ENCODE results near the gene ZSCAN1. TPM values are rescaled to one million over a fixed set of nuclear protein-coding genes. Genes with fewer than 3 reads are reported as not detected.

The ZSCAN1 gene
- total RNA-seq, 2 experiments from 2014 or later: not detected

DNA sequence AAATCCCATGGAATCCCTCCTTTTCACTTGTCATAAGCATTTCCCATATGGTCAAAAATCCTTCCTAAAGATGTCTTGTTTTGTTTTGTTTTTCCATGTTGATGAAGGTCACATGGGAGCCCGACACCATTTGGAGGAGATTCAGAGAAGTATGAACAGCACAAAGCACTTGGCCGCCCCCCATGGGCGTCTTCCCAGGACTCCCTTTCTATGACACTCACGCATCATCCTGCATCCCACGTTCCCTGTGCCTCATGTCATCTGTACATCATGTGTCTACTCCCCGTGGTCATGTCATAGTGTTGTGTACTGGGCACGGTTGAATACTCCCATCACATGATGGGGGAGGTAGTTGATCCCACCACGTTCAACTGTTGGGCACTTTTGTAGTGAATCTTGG, 2.0 kb downstream of the ZSCAN1 start:
- Histone ChIP-seq H3K9me2 (ENCODE audit: insufficient read depth, low read length) (no peaks in the 10 kb centered on the region), H3K79me2 (ENCODE audit: insufficient read depth, low read depth, low read length) (no peaks in the 10 kb centered on the region), H3K27ac (ENCODE audit: low read depth, low read length, poor library complexity, severe bottlenecking) (no peak overlapping the region), H3K4me3 (ENCODE audit: low read depth, low read length, poor library complexity, severe bottlenecking) (no peak overlapping the region), H3K36me3 (ENCODE audit: insufficient read depth, low read length) (no peaks in the 10 kb centered on the region), H2AFZ (ENCODE audit: low read length) (no peak overlapping the region), H3K9me3 (ENCODE audit: low read length) (no peaks in the 10 kb centered on the region), H4K20me1 (ENCODE audit: insufficient read depth, low read length) (no peaks in the 10 kb centered on the region), H3K4me2 (ENCODE audit: low read length) (no peak overlapping the region), H3K4me1 (ENCODE audit: insufficient read depth, low read length, poor library complexity, severe bottlenecking) (no peaks in the 10 kb centered on the region)
- TF ChIP-seq, protein P1, sequence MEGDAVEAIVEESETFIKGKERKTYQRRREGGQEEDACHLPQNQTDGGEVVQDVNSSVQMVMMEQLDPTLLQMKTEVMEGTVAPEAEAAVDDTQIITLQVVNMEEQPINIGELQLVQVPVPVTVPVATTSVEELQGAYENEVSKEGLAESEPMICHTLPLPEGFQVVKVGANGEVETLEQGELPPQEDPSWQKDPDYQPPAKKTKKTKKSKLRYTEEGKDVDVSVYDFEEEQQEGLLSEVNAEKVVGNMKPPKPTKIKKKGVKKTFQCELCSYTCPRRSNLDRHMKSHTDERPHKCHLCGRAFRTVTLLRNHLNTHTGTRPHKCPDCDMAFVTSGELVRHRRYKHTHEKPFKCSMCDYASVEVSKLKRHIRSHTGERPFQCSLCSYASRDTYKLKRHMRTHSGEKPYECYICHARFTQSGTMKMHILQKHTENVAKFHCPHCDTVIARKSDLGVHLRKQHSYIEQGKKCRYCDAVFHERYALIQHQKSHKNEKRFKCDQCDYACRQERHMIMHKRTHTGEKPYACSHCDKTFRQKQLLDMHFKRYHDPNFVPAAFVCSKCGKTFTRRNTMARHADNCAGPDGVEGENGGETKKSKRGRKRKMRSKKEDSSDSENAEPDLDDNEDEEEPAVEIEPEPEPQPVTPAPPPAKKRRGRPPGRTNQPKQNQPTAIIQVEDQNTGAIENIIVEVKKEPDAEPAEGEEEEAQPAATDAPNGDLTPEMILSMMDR (conservative IDR thresholded peaks at IDR 0.05; ENCODE audit: low read length): no peak
- TF ChIP-seq EZH2phosphoT487 (IDR thresholded peaks at IDR 0.05; ENCODE audit: borderline replicate concordance, low read depth, low read length): no peak
- BruUV-seq (replicated peaks): no TSS peak
- DNase-seq (ENCODE audit: low spot score): no peak
- intact Hi-C loops (cut with micrococcal nuclease; ENCODE audit: unreplicated experiment): no loop called here
- POLR2A ChIA-PET: no interaction called here
- CTCF ChIA-PET (ENCODE audit: unreplicated experiment): no interaction called here

DNA sequence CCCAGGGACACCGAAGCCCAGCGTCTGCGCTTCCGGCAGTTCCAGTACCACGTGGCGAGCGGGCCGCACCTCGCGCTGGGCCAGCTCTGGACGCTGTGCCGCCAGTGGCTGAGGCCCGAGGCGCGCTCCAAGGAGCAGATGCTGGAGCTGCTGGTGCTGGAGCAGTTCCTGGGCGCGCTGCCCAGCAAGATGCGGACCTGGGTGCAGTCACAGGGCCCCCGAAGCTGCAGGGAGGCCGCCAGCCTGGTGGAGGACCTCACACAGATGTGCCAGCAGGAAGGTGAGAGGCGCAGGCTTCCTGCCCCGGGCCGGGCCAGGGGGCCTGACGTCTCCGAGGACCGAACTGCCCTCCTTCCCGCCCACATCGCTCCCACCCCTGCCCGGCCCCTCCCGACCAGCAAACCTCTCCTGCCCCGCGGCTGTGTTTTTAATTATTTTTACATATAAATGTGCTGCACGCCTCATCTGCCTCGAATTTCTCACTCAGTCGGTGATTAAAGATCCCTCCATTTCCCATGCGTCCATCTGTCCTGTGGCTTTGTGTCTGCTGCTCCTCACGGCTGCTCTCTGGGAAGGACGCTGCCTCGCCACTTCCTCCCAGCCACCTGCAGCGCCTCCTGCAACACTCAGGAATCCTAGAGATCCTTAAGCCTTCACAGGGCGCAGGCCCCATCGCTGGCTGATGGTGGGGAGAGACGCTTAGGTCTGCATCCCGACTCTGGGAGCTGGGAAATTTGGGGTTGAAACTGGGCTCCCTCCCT, 4.3 kb downstream of the ZSCAN1 start:
- TF ChIP-seq, protein P1 (conservative IDR thresholded peaks at IDR 0.05; ENCODE audit: low read length): no peak
- no peak for TF ChIP-seq EZH2phosphoT487 (IDR thresholded peaks at IDR 0.05; ENCODE audit: borderline replicate concordance, low read depth, low read length)
- BruUV-seq (replicated peaks): no TSS peak
- no peaks in the 10 kb centered on the region for H3K79me2 ChIP-seq (ENCODE audit: insufficient read depth, low read depth, low read length)
- H3K4me3 ChIP-seq (ENCODE audit: low read depth, low read length, poor library complexity, severe bottlenecking): no peak overlapping the region
- no peaks in the 10 kb centered on the region for H3K9me2 ChIP-seq (ENCODE audit: insufficient read depth, low read length)
- ChIA-PET CTCF (ENCODE audit: unreplicated experiment) (no interaction called here), POLR2A (no interaction called here)
- H4K20me1 ChIP-seq (ENCODE audit: insufficient read depth, low read length): no peaks in the 10 kb centered on the region
- H2AFZ ChIP-seq (ENCODE audit: low read length): no peak overlapping the region
- no peaks in the 10 kb centered on the region for H3K36me3 ChIP-seq (ENCODE audit: insufficient read depth, low read length)
- intact Hi-C loops (cut with micrococcal nuclease; ENCODE audit: unreplicated experiment): no loop called here
- no peak overlapping the region for H3K27ac ChIP-seq (ENCODE audit: low read depth, low read length, poor library complexity, severe bottlenecking)
- no peaks in the 10 kb centered on the region for H3K9me3 ChIP-seq (ENCODE audit: low read length)
- DNase-seq (ENCODE audit: low spot score): no peak
- no peak overlapping the region for H3K4me2 ChIP-seq (ENCODE audit: low read length)
- no peaks in the 10 kb centered on the region for H3K4me1 ChIP-seq (ENCODE audit: insufficient read depth, low read length, poor library complexity, severe bottlenecking)

DNA sequence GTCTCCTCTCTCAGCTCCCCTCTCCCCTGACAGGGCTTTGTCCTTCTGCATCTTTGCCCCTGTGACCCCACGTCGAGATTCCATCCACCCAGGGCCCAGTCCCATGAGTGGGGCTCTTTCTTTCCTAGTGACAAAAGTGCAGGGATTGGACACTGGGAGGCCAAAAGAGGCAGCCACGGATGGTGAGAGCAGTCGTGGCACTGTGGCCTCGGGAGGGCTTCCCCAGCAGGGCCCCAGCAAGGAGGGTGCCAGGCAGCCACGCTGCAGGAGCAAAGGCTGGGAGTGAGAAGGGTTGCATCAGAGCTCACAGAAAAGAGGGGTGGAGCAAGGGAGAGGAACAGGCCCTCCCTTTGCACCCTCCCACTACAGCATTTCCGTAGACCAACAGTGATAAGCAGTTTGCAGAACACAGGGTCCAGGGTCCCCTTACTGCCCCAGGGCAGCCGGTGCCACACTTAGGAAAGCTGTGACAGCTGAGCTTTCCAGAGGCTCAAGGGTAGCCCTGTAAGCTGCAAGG, 4.9 kb downstream of the ZSCAN1 start:
- intact Hi-C loops (cut with micrococcal nuclease; ENCODE audit: unreplicated experiment): no loop called here
- TF ChIP-seq, protein P1 (conservative IDR thresholded peaks at IDR 0.05; ENCODE audit: low read length): no peak
- TF ChIP-seq EZH2phosphoT487 (IDR thresholded peaks at IDR 0.05; ENCODE audit: borderline replicate concordance, low read depth, low read length): no peak
- Histone ChIP-seq H3K36me3 (ENCODE audit: insufficient read depth, low read length) (no peaks in the 10 kb centered on the region), H3K4me2 (ENCODE audit: low read length) (no peak overlapping the region), H3K4me1 (ENCODE audit: insufficient read depth, low read length, poor library complexity, severe bottlenecking) (no peaks in the 10 kb centered on the region), H3K4me3 (ENCODE audit: low read depth, low read length, poor library complexity, severe bottlenecking) (no peak overlapping the region), H4K20me1 (ENCODE audit: insufficient read depth, low read length) (no peaks in the 10 kb centered on the region), H3K27ac (ENCODE audit: low read depth, low read length, poor library complexity, severe bottlenecking) (no peak overlapping the region), H3K9me3 (ENCODE audit: low read length) (no peaks in the 10 kb centered on the region), H3K79me2 (ENCODE audit: insufficient read depth, low read depth, low read length) (no peaks in the 10 kb centered on the region), H2AFZ (ENCODE audit: low read length) (no peak overlapping the region), H3K9me2 (ENCODE audit: insufficient read depth, low read length) (no peaks in the 10 kb centered on the region)
- CTCF ChIA-PET (ENCODE audit: unreplicated experiment): no interaction called here
- POLR2A ChIA-PET: no interaction called here
- no TSS peak for BruUV-seq (replicated peaks)
- DNase-seq (ENCODE audit: low spot score): no peak

All from OCI-LY7 (cell line).